Stimulated activated CD8-positive, alpha-beta memory T cell treated with anti-CD3 and anti-CD28 coated beads, Interleukin-7, amount 100 ng/mL, for 48 hours (primary cell): ENCODE measurements around the gene ATRN.

ENCODE experiments used
- DNase-seq, 2 donors: peaks; one replicate each; pipeline ENCODE4 v3.0.0-alpha.2; 2020; ENCODE audit warnings: low read depth in 1 of 2; ENCODE audit errors: extremely low read depth in 1 of 2

ATRN gene

DNA sequence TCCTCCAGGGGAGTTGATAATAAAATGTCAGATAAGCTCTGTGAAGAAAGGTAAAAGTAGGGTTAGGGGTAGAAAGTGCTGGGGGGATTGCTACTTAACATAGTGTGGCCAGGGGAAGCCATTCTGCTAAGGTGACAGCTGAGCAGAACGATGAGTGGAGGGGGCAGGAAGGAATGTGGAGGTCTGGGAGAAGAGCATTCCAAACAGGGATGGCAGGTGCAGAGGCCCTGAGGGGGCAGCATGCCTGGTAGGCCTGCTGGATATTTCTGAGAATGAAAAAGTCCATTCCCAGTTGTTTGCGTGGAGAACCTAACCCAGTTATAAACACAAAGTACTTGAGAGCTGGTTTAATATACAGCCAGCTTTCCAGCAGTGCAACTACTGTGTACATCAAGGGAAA is 183.1 kb downstream of the ATRN start:
- no peak for DNase-seq

DNA sequence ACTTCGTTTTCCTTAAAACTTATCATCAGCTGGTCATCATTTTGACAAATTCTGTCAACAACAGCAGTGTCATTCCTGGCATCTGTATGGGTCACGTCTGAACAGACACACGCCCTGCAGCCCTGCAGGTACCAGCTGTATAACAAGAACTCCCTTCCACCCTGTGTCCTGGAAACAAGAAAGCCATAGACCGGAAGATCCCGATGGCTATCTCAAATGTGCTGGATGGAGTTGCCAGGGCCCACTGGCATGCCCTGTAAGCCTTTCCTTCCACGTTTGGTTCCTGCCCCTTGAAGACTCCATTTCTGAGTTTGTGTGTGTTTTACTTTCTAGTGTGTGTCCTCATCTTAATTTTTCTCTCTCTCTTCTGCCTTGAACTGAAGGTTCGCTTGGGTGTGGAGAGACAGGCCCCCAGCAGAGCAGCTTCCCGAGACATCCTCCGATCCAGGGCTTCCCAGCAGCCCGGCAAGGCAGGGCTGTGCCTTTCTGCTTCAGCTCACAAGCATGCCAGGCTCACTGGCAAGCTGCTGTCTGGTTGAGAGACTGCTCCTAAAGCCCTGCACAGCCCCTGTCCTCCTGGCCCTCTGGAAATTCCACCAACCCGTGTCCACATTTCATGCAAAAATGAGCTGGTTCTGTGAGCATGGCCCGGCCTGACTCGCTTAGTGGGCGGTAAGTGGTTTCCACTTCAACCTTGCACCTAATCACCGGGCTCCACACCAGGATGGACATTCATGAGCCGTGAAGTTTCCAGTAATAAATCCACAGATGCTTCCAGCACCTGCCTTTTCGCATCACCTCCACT is 183.7 kb downstream of the ATRN start:
- DNase-seq, result no peak

DNA sequence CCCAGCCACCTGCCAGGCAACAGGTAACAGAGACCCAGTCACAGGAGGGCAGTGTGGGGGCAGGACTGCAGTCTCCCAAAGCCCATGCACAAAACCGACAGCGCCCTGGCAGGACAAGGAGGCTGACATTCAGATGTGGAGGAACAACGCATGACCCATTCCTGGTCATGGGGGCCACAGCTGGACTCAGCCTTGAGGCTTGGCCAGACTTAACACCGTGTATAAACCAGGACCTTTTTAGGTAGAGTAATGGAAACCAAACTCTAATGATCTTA is 184.2 kb downstream of the ATRN start:
- no peak for DNase-seq

DNA sequence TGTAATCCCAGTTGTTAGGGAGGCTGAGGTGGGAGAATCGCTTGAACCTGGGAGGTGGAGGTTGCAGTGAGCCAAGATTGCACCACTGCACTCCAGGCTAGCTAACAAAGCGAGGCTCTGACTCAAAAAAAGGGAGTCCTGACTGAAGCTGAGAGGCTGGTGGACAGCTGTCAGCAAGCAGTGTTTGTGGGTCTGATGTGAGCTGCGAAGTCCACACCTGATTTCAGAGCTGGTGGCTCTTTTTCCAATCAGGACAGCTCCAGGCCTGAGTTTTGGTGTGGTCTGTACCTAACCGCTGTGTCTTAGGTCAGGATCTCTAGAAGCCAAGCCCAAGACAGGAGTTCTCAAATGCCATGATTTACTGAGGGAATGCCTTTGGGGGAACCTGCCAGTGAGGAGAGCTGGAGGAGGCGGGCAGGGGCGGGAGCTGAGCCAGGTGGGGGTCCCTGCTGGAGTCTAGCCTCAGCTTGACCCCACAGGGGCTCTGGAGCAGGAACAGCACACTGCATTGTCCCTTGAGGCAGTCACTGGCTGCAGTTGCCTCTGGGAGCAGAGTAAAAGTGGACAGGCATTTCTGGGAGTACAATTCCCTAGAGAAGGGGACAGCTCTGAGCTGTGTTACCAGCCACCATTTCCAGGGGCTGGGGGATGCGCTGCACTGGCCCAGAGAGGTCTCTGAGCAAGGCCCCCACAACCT is 187.3 kb downstream of the ATRN start:
- no peak for DNase-seq

DNA sequence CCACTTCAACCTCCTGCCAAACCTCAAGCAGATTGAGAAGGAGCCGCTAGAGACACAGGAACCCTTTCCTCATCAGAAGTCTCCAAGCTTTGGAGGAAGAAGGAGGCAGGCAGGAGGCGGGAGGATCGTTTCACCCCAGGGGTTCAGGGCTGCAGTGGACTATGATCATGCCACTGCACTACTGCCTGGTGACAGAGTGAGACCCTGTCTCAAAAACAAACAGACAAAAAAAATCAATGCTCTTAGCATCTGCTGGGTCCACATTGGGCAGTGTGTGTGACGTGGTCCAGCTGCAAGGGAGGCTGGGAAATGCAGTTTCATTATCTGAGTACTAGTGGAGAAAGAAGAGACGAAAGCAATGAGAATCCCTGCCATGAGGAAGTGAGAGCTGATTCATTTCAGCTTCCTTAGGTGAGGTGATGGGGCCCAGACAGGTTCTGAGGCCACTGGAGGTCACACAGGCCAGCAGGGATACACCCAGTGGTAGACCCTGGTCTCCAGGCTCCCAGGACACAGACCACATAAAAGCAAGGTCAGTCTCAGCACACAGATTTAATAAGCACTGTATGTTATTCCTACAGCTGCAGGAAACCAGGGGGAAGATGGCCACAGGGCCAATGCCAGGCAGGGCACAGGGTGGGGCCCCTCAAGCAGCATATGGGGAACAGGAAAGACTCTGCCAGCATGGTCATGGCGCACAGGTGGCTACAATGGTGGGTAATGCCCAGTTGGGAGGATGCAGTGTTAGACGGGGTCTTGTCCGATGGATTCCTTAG is 188.1 kb downstream of the ATRN start:
- no peak for DNase-seq

DNA sequence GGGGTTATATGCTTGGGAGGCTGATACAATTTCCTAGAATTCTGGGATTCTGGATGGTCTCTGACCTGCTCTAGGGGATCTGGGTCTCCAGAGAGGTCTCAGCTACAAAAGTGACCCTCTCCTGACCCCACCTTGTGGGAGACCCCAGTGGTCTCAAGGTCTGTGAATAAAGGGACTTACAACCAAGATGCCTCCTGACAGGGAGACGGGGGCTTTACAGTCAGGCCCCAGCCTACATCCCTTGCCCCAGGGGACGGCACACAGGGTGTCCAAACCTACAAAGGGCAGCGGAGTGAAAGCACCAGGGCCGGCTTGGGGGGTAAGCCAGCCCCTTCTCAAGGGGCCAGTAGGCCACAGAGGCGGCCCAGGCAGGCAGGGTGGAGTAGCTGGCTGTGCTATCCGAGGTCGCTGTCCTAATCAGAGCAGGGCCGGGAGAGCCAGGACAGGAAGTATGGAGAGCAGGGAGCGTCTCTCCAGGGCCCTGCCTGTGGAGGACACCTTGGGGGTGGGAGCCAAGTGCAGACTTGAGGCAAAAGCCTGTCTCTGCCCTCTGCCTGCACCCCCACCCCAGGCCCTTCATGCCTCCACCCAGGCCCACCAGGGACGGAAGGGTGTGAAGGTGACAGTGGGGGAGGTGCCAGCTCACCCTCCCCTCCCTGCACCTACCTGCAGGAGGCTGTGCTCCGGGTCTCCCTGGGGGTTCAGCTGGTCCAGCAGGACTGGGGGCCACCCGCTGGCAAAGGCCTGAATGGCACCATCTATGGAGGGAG is 188.9 kb downstream of the ATRN start:
- no peak for DNase-seq

DNA sequence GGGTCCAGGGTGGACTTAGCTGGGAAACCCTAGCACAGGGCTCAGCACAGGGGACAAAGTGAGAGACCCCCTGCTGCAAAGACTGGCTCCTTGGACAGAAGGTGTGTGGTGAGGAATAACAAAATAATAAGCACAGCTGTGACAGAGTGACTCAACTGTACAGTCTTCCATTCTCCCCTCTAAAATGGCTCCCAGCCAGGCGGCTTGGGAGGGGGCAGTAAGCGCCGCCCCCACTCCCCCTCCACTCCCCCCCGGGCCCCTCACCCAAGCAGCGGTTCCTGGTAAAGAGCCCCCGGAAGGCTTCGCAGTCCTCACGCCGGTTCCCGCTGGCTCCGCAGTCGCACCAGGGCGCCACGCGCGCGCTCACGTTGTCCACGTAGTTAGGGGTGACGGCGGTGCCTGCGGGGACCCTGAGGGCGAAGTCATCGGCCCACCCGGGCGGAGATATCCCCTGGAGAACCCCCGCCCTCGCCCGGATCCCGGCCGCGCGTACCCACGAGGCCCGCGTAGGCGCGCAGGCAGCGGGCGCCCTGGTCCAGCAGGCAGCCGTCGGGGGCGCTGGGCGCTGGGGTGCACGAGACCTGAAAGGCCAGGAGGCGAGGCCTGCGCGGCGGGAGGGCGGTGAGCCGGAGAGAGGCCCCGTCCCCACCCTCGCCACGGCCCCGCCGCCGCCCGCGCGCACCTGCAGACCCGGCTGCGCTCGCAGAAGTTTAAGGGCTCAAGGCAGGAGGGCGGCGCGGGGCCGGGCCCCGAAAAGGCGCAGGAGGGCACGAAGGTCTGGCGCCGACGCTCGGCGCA is 189.6 kb downstream of the ATRN start:
- no peak for DNase-seq

DNA sequence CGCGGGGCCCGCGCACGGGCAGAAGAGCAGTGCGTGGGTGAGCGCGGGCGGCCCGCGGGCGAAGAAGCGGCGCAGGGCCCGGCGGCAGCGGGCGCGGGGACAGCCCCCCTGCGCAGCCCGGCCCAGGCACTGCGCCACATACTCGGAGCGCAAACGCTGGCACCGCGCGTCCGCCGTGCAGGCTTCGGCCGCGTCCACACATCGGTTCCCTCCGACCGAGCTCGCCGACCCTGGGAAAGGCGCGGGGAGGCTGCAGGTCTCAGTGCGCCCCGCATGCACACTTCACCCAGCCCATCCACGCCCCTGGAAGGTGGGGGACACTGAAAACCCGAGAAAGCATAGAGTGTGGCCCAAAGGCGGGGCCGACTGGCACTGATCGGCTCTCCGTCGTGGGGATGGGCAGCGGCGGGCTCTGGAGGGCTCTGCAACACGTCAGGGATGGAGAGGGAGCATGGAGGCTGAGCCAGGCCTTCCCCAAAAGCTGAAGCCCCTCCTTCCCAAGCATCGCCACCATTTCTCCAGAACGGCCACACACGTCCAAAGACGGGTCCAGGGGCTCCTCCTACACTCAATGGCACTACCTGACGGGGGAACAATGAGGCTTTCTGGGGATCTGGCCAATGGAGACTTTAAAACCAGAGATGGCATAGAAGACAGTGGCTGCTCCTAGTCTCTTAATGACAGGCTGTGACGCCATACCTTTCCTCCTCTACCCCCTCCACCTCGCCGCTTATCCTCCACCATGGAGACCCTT is 190.4 kb downstream of the ATRN start:
- no peak for DNase-seq

DNA sequence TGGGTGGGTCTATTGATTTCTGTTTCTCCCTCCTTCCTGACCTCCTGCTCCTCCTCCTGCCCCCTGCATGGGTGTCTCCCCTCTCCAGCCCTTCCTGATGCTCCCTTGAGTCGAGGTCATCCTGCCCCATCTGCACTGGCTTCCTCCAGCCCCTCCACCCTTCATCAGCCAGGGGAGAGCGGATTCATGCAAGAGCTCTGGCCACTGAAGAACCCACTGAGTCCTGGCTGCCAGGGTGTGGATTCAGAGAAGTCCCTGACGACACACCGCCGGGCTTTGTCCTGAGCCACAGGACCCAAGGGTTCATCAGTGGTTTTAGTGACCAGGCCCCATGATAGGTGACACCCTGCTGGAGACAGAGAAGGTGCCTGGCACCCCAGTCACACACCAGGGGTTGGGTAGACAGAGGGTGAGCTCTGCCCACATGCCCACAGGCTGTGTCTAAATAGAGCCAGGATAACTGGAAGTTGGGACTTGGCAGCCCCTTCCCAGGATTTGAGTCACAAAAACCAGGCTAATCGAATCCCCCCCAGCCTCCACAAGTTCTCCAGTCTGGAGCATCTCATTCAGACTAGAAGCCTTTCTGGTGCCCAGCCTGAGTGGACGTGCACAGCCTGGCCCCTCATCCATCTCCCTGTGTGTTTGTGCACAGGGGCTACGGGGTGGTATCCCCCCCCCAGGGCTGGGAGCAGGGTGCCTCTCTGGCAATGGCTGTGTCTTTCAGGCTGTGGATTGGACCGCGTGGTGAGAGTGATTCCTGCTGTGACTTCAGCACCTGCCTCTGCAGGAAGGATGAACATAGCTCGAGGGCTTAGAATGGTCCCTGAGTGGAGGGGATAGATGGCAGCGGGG is 191.2 kb downstream of the ATRN start:
- DNase-seq, result no peak

DNA sequence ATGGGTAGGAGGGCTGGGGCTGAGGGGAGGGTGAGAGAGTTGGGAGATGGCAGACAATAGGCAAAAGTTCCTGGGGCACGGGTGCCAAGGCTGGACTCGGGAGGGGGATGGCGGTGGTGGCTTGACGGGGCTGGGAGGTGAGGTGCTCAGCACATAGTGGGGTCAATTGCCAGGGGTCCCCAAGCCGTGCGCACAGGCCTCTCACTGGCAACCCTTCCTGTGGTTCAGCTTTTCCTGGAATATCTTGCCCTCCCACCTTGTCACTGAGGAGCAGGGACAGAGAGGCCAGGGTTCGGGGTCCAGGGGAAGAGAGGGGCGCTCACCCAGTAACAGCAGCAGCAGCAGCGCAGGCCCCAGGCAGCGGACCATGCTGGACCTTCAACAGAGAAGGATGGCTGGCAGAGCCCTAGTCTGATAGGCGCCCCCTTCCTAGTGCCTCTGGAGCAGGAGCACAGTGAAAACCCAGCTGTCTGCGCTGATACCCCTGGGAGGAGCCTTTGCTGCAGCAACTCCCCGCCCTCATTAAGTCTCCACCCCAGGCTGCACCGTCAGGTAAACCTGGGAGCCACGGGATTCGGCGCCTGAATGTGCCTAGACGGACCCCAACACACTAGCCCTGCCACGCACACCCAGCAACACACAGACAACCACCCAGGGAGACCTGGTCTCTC is 192.3 kb downstream of the ATRN start, which contains the start of gene GFRA4:
TSS of gene GFRA4 (minus strand) at position 369 of the 671 bp plus-strand sequence. CDS start at position 369, 0 bp downstream.
- no peak for DNase-seq

DNA sequence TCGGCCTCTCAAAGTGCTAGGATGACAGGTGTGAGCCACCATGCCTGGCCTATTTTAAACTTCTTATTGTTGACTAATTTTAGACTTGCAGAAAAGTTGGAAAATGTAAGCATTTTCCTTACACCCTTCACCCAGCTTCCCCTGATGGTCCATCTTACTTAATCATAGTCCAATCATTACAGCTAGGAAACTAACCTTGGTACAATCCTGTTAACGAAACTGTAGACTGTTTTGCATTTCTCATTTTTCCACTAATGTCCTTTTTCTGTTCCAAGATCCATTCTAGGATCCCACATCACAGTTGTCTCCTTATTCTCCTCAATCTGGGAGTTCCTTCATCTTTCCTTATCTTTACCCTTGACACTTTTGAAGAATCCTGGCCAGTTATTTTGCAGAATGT is 193.0 kb downstream of the ATRN start:
- no peak for DNase-seq

DNA sequence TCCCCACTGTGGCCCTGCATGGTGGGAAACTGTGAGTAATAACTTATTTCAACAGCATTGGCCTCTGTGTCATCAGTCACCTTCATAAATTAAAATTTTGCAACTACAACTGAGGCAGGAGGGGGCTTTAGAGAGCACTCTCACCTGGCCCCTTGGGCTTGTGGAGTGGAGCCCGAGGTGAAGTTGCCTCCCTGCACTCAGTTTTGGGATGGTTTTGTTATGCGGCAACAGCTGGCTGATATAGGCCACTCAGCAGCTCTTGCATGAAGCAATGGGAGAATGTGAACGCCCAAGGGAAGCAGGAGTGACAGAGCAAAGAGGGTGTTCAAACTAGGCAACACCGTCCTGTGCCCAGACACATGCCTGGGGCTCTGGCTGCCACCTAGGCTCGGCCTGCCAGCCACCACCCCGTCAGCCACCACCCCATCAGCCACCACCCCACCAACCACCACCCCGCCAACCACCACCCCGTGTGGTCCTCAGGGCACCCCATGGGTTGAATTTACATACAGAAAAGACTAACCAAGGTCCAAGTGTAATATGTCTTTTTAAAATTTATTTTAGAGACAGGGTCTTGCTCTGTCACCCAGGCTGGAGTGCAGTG is 196.7 kb downstream of the ATRN start:
- DNase-seq, result no peak

DNA sequence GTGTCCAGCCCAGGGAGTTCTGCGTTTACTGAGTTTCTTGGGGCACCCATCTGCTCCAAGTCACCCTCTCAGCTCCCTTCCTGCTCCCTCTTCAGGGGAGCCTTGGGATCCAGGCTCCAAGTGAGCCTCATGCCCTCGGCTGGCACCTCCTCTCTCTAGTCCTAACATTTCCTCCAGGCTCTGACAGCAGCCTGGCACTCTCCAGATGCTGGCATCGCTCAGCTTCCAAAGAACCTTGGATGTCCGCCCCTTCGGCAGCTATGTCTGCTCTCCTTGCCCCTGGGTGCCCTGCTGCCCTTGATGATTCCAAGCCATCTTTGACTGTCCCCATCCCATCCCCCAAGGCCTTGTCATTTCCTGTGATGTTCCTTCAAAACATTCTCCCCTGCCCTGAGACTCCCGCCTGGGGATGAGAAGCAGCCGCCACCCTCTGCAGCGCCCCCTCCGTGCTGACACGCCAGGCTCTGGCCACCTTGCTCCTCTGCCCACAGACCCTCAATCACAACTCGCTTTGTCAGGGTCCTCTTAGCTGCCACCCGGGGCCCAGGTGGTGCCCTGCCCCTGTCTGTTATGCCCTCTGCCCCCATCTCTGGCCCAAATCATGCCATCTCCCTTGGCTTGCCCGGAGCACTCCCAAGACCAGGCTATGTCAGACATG is 199.0 kb downstream of the ATRN start:
- no peak for DNase-seq

DNA sequence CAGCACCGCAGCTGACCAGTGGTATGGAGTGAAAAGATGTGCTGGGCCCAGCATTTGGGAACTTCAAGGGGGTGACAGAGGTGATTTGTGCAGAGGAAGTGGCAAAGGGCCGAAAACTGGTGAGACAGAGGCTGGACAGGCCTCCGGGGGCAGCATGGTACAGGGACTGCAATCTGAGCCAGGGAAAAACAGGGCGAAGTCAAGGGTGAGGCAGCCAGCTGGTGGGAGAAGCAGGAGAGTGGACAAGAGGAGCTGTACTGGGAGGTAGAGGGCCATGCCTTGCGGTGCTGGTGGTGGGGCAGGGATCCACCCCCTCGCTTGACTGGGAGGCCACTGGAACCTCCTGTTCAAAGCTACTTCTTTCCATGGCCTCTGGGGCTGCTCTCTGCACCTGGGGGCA is 199.7 kb downstream of the ATRN start:
- DNase-seq, result no peak

DNA sequence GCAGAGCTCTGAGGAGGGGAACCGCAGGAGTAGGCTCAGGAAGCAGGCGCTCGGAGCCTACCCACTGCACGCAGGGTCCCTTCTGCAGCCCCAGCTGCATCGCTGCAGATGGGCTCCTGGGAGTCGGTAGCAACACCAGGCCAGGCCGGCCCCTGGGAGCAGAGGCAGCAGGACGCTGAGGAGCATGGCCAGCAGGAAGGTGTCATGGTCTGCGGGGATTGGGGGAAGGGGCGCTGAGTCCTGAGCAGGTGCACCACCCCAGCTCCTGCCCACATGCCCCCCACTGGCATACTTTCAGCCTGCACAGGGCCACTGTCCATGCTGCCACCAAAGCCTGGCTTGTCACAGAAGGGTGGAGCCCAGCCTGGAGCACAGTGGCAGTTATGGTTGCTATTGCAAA is 200.1 kb downstream of the ATRN start:
- DNase-seq, result no peak

DNA sequence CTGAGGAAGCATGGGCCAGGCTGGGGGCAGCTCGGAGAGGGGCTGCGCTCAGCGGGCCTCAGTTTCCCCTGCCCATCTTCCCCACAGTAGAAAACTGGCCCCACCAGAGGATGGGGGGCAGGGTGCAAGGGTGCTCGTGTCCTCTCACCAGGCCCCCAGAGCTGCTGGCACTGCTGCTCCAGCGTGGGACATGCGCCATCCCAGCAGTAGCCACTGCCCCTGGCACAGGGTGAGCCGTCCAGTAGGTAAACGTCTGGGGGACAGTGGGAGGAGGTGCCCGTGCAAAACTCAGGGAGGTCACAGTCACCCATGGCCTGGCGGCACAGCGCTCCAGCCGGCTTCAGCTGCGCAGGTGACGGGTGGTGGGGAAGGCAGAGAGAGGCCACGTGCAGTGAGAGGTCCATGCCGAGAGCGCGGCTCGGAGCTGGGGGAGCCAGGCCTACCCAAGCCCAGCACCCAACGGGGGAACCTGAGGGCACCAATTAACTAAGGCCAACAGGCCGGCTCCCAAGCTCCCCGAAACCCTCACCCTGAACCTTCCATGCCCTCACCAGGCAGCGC is 201.2 kb downstream of the ATRN start:
- no peak for DNase-seq
